MV-4-11 (cell line): ENCODE data around the gene ADAMTS19.
"Not testable (repeated sequence)": the region's sequence is repeated elsewhere in the genome, so short reads cannot be mapped to it uniquely, and the experiment has no call there.

ENCODE experiments used
- DNase-seq: peaks from one replicate; lab custom pipeline; 2025; lab: John Stamatoyannopoulos, UW

Gene ADAMTS19

GRCh38 chr5:129459777-129460671 lies at the start of gene ADAMTS19:
Gene ADAMTS19 (plus strand): TSS chr5:129460298. CDS start chr5:129460392, 94 bp downstream.
- no peak for DNase-seq

- no peak for DNase-seq
These were observed 49.6 kb upstream of the ADAMTS19 start for GRCh38 chr5:129410488-129410887.

GRCh38 chr5:129412721-129413120 lies 47.4 kb upstream of the ADAMTS19 start:
- DNase-seq, result no peak

GRCh38 chr5:129413570-129413969 lies 46.5 kb upstream of the ADAMTS19 start:
- no peak for DNase-seq

- no peak for DNase-seq
These were observed 40.8 kb upstream of the ADAMTS19 start for GRCh38 chr5:129419292-129419691.

GRCh38 chr5:129425031-129425430 lies 35.1 kb upstream of the ADAMTS19 start:
- no peak for DNase-seq

GRCh38 chr5:129426071-129426470 lies 34.0 kb upstream of the ADAMTS19 start:
- DNase-seq, result no peak

- DNase-seq, result not testable (repeated sequence)
These were observed 31.5 kb upstream of the ADAMTS19 start for GRCh38 chr5:129428636-129429035.

- no peak for DNase-seq
These were observed 28.7 kb upstream of the ADAMTS19 start for GRCh38 chr5:129431406-129431805.

GRCh38 chr5:129438322-129438721 lies 21.8 kb upstream of the ADAMTS19 start:
- DNase-seq, result no peak

- no peak for DNase-seq
These were observed 19.7 kb upstream of the ADAMTS19 start for GRCh38 chr5:129440424-129440823.

- DNase-seq, result no peak
These were observed 19.0 kb upstream of the ADAMTS19 start for GRCh38 chr5:129441096-129441495.

GRCh38 chr5:129445379-129445778 lies 14.7 kb upstream of the ADAMTS19 start:
- no peak for DNase-seq

- DNase-seq, result no peak
These were observed 12.1 kb upstream of the ADAMTS19 start for GRCh38 chr5:129447968-129448367.

GRCh38 chr5:129448654-129449053 lies 11.4 kb upstream of the ADAMTS19 start:
- no peak for DNase-seq

GRCh38 chr5:129454461-129454860 lies 5.6 kb upstream of the ADAMTS19 start:
- DNase-seq, result no peak

GRCh38 chr5:129459450-129459776 lies 685 bp upstream of the ADAMTS19 start:
- DNase-seq, result no peak

GRCh38 chr5:129460672-129460935 lies 506 bp downstream of the ADAMTS19 start:
- DNase-seq, result no peak

GRCh38 chr5:129460936-129461710 lies 1.0 kb downstream of the ADAMTS19 start:
- no peak for DNase-seq

GRCh38 chr5:129461711-129462332 lies 1.7 kb downstream of the ADAMTS19 start:
- no peak for DNase-seq

GRCh38 chr5:129465776-129466344 lies 5.8 kb downstream of the ADAMTS19 start:
- no peak for DNase-seq

- DNase-seq, result no peak
These were observed 14.4 kb downstream of the ADAMTS19 start for GRCh38 chr5:129474544-129474943.

- no peak for DNase-seq
These were observed 16.7 kb downstream of the ADAMTS19 start for GRCh38 chr5:129476751-129477150.
